NCI-H226 (cell line): ENCODE data around the gene PMM1.

Experiments
- DNase-seq: peaks from one replicate; pipeline ENCODE4 v3.0.0-alpha.2; 2015

PMM1 gene

GRCh38 chr22:41534219-41534618 lies 55.4 kb downstream of the PMM1 start:
- DNase-seq = no peak

- no peak for DNase-seq
Measured at GRCh38 chr22:41532908-41533825, 56.5 kb downstream of the PMM1 start.

DNA sequence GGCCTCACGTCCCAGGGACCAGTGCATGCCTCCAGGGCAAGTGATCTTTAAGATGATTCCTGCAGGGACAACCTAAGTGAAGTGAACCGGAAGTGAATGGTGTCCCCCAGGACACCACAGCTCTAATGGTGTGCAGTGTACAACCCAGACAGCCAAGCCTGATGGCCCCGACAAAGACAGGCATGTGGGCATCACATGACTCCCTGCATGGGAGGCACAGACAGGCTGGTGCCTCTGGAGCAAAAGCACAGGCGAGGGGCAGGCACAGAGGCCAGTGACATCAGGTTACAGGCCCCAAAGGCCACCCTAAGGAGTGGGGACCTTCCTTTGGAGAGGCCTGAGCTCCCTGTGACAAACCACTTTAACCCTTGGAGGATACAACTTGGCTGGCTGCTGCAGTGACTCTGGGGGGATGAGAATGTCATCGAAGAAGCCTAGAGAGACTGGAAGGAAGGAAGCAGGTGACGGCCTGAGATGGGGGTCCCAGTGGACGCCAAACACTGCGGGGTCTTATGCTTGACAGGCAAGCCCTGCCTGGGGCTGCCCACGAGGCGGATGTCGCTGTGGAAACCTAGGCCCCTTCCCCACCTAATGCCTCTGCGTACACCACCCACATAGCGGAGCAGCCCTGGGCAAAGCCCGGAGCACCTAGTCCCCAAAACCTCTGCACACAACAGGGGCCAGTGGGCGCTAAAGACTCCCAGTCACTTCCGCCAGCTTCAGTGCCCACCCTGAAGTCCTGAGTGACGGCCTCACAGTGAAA lies 57.7 kb downstream of the PMM1 start:
- no peak for DNase-seq

GRCh38 chr22:41530890-41531714 lies 58.5 kb downstream of the PMM1 start:
- DNase-seq = no peak

DNA sequence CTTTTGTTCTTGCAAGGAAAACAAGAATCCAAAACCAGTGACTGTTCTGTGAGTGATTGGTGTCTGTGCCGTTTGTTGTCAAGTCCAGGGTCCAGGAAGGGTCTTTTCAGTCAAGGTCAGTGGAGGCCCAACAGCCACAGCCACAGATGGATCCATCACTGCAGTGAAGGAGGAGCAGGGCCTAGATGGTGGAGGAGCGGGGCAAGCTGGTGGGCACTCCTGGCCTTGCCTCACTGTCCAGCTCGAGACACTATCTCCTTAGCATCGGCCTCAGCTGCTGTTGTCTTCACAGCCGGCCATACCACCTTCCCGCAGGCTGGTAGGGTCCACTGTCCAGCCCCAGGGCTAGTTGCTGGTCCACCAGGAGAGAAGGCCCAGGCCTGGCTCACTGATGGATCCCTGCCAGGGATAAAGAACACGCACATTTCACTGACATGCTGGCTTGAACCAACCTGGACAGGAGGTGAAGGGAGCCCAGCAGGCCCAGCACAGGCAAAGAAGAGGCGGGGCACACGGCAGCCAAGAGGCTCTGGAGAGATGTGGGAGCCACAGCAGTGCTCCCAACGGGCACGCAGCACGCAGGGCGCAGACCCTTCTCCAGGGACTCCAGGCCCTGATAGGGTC lies 60.6 kb downstream of the PMM1 start:
- DNase-seq = no peak

- DNase-seq = no peak
Measured at GRCh38 chr22:41528132-41528766, 61.4 kb downstream of the PMM1 start.
